ENCODE measurements around the gene TMC5.

TMC5 gene

GRCh38 chr16:19488213-19488640 lies 70.5 kb downstream of the TMC5 start:
- H3K27ac ChIP-seq (ENCODE audit: low read depth, low read length), result no peak overlapping the region
- no peaks in the 10 kb centered on the region for H3K27me3 ChIP-seq (ENCODE audit: control insufficient read depth, low read length)
- H3F3A ChIP-seq (ENCODE audit: control insufficient read depth, insufficient read depth), result no peaks in the 10 kb centered on the region
- H3K36me3 ChIP-seq (ENCODE audit: control insufficient read depth, low read length), result no peaks in the 10 kb centered on the region
- H3K9me2 ChIP-seq (replicated peaks; ENCODE audit: control insufficient read depth, low read length), result no peaks in the 10 kb centered on the region
- no peak overlapping the region for H3K4me3 ChIP-seq (ENCODE audit: low read length)
- H3K9me3 ChIP-seq (ENCODE audit: control insufficient read depth, insufficient read depth, low read length), result no peaks in the 10 kb centered on the region
- no peaks in the 10 kb centered on the region for H3K4me1 ChIP-seq (ENCODE audit: control insufficient read depth, low read length)
- no peaks in the 10 kb centered on the region for H3K79me2 ChIP-seq (ENCODE audit: control insufficient read depth, low read length)
- no peak overlapping the region for H3K4me2 ChIP-seq (ENCODE audit: low read length)
- no peaks in the 10 kb centered on the region for H4K20me1 ChIP-seq (ENCODE audit: control insufficient read depth, insufficient read depth, low read depth, low read length)
- TF ChIP-seq EZH2phosphoT487 (IDR thresholded peaks at IDR 0.05; ENCODE audit: borderline replicate concordance, low read length), result no peak
- no peak for TF ChIP-seq CTCF (IDR thresholded peaks at IDR 0.05; ENCODE audit: low read depth, low read length, poor library complexity, severe bottlenecking)

GRCh38 chr16:19490619-19491018 lies 72.9 kb downstream of the TMC5 start:
- H3F3A ChIP-seq (ENCODE audit: control insufficient read depth, insufficient read depth), result no peaks in the 10 kb centered on the region
- no peak overlapping the region for H3K4me3 ChIP-seq (ENCODE audit: low read length)
- H3K36me3 ChIP-seq (ENCODE audit: control insufficient read depth, low read length), result no peaks in the 10 kb centered on the region
- H3K4me2 ChIP-seq (ENCODE audit: low read length), result no peak overlapping the region
- no peak overlapping the region for H3K27ac ChIP-seq (ENCODE audit: low read depth, low read length)
- peaks cover 10% of the 10 kb centered on the region for H3K4me1 ChIP-seq (ENCODE audit: control insufficient read depth, low read length)
- H3K79me2 ChIP-seq (ENCODE audit: control insufficient read depth, low read length), result no peaks in the 10 kb centered on the region
- TF ChIP-seq CTCF (IDR thresholded peaks at IDR 0.05; ENCODE audit: low read depth, low read length, poor library complexity, severe bottlenecking) (no peak), EZH2phosphoT487 (IDR thresholded peaks at IDR 0.05; ENCODE audit: borderline replicate concordance, low read length) (no peak)
- H3K27me3 ChIP-seq (ENCODE audit: control insufficient read depth, low read length), result no peaks in the 10 kb centered on the region
- H4K20me1 ChIP-seq (ENCODE audit: control insufficient read depth, insufficient read depth, low read depth, low read length), result no peaks in the 10 kb centered on the region
- no peaks in the 10 kb centered on the region for H3K9me3 ChIP-seq (ENCODE audit: control insufficient read depth, insufficient read depth, low read length)
- no peaks in the 10 kb centered on the region for H3K9me2 ChIP-seq (replicated peaks; ENCODE audit: control insufficient read depth, low read length)

GRCh38 chr16:19497176-19497575 lies 79.5 kb downstream of the TMC5 start:
- H3K27me3 ChIP-seq (ENCODE audit: control insufficient read depth, low read length), result no peaks in the 10 kb centered on the region
- no peaks in the 10 kb centered on the region for H3K9me3 ChIP-seq (ENCODE audit: control insufficient read depth, insufficient read depth, low read length)
- H3K27ac ChIP-seq (ENCODE audit: low read depth, low read length), result no peak overlapping the region
- no peaks in the 10 kb centered on the region for H3K79me2 ChIP-seq (ENCODE audit: control insufficient read depth, low read length)
- H3K4me1 ChIP-seq (ENCODE audit: control insufficient read depth, low read length), result peaks cover 10% of the 10 kb centered on the region
- H3K4me2 ChIP-seq (ENCODE audit: low read length), result no peak overlapping the region
- peaks cover 18% of the 10 kb centered on the region for H3K36me3 ChIP-seq (ENCODE audit: control insufficient read depth, low read length)
- no peaks in the 10 kb centered on the region for H3F3A ChIP-seq (ENCODE audit: control insufficient read depth, insufficient read depth)
- TF ChIP-seq CTCF (IDR thresholded peaks at IDR 0.05; ENCODE audit: low read depth, low read length, poor library complexity, severe bottlenecking), result no peak
- TF ChIP-seq EZH2phosphoT487 (IDR thresholded peaks at IDR 0.05; ENCODE audit: borderline replicate concordance, low read length), result no peak
- no peaks in the 10 kb centered on the region for H4K20me1 ChIP-seq (ENCODE audit: control insufficient read depth, insufficient read depth, low read depth, low read length)
- no peaks in the 10 kb centered on the region for H3K9me2 ChIP-seq (replicated peaks; ENCODE audit: control insufficient read depth, low read length)
- H3K4me3 ChIP-seq (ENCODE audit: low read length), result no peak overlapping the region

DNA sequence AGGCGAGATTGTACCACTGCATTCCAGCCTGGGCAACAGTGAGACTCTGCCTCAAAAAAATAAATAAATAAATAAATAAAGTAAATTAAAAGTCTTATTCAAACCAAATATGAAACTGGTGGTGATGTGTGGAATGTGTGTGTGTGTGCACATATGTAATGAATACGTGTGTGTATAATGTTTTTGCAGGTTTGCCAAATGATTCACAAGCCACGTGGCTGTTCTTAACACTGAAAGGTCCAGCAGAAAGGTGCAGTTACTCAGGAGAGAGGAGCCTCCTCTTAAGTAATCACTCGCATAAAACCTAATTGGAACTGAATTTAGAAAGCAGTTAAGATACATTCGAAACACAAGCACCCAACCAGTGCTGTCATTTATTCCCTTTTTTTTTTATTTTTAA lies 81.3 kb downstream of the TMC5 start:
- TF ChIP-seq CTCF (IDR thresholded peaks at IDR 0.05; ENCODE audit: low read depth, low read length, poor library complexity, severe bottlenecking), result no peak
- Histone ChIP-seq H3K4me3 (ENCODE audit: low read length) (no peak overlapping the region), H3F3A (ENCODE audit: control insufficient read depth, insufficient read depth) (no peaks in the 10 kb centered on the region), H3K9me2 (replicated peaks; ENCODE audit: control insufficient read depth, low read length) (no peaks in the 10 kb centered on the region), H3K27ac (ENCODE audit: low read depth, low read length) (no peak overlapping the region), H3K79me2 (ENCODE audit: control insufficient read depth, low read length) (no peaks in the 10 kb centered on the region), H3K4me2 (ENCODE audit: low read length) (no peak overlapping the region), H4K20me1 (ENCODE audit: control insufficient read depth, insufficient read depth, low read depth, low read length) (no peaks in the 10 kb centered on the region), H3K27me3 (ENCODE audit: control insufficient read depth, low read length) (no peaks in the 10 kb centered on the region), H3K36me3 (ENCODE audit: control insufficient read depth, low read length) (peaks cover 34% of the 10 kb centered on the region), H3K4me1 (ENCODE audit: control insufficient read depth, low read length) (peaks cover 3% of the 10 kb centered on the region), H3K9me3 (ENCODE audit: control insufficient read depth, insufficient read depth, low read length) (no peaks in the 10 kb centered on the region)

Measured in DOHH2 (cell line).